Hepatocyte (in vitro differentiated cells): ENCODE measurements around the gene NIPAL4.

Experiments used
- EZH2phosphoT487 ChIP-seq: fragments of 200-600 bp; sonication (generic); IDR thresholded peaks from one replicate; pipeline ENCODE4 v1.6.1; 2018; ENCODE audit warnings: antibody characterized with exemption, mild to moderate bottlenecking, low read depth, moderate library complexity; ENCODE audit not compliant: unreplicated experiment, severe bottlenecking
- TF ChIP-seq, protein P1 (sequence below): fragments of 200-600 bp; sonication (generic); IDR thresholded peaks from 2 replicates; pipeline ENCODE4 v1.5.1; 2016; ENCODE audit warnings: antibody characterized with exemption, mild to moderate bottlenecking; ENCODE audit not compliant: poor library complexity

- TF ChIP-seq, protein P1, sequence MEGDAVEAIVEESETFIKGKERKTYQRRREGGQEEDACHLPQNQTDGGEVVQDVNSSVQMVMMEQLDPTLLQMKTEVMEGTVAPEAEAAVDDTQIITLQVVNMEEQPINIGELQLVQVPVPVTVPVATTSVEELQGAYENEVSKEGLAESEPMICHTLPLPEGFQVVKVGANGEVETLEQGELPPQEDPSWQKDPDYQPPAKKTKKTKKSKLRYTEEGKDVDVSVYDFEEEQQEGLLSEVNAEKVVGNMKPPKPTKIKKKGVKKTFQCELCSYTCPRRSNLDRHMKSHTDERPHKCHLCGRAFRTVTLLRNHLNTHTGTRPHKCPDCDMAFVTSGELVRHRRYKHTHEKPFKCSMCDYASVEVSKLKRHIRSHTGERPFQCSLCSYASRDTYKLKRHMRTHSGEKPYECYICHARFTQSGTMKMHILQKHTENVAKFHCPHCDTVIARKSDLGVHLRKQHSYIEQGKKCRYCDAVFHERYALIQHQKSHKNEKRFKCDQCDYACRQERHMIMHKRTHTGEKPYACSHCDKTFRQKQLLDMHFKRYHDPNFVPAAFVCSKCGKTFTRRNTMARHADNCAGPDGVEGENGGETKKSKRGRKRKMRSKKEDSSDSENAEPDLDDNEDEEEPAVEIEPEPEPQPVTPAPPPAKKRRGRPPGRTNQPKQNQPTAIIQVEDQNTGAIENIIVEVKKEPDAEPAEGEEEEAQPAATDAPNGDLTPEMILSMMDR: no peak
- no peak for TF ChIP-seq EZH2phosphoT487
Observed at GRCh38 chr5:157445745-157446411, 14.1 kb upstream of the NIPAL4 start.
